ENCODE results near the gene GADD45A. TPM values are rescaled to one million over a fixed set of nuclear protein-coding genes. Genes with fewer than 3 reads are reported as not detected.
A peak's percentile ranks its signal among the peaks of the same experiment; 100 is the strongest.

The GADD45A gene
- total RNA-seq, 1 donor from 2014 or later, result 107 TPM

DNA sequence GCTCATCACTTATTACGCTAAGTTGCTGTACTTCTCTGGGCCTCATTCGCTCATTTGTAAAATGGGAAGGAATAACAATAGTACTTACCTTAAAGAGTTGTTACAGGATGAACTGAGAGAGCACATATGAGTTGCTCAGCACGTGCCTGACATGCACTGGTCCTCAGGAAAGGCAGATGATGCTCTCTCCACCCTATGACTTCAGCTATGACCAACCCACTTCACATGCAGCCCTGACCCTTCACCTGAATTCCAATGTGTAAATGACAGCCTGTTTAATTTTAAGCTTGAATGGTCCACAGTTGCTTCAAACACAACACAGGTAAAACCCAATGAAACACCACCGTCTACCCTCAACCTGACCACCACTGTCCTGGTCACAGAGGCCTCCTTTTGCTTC is 32.9 kb downstream of the GADD45A start:
- DNase-seq (ENCODE audit: low read depth), result peak; percentile 76
- Histone ChIP-seq H3K36me3 (ENCODE audit: control insufficient read depth, insufficient read depth, low read length) (no peaks in the 10 kb centered on the region), H3K27me3 (ENCODE audit: control insufficient read depth, insufficient read depth, low read length) (no peaks in the 10 kb centered on the region), H3K4me3 (ENCODE audit: low read depth, low read length) (no peak overlapping the region)
- TF ChIP-seq, protein P1, sequence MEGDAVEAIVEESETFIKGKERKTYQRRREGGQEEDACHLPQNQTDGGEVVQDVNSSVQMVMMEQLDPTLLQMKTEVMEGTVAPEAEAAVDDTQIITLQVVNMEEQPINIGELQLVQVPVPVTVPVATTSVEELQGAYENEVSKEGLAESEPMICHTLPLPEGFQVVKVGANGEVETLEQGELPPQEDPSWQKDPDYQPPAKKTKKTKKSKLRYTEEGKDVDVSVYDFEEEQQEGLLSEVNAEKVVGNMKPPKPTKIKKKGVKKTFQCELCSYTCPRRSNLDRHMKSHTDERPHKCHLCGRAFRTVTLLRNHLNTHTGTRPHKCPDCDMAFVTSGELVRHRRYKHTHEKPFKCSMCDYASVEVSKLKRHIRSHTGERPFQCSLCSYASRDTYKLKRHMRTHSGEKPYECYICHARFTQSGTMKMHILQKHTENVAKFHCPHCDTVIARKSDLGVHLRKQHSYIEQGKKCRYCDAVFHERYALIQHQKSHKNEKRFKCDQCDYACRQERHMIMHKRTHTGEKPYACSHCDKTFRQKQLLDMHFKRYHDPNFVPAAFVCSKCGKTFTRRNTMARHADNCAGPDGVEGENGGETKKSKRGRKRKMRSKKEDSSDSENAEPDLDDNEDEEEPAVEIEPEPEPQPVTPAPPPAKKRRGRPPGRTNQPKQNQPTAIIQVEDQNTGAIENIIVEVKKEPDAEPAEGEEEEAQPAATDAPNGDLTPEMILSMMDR (IDR thresholded peaks at IDR 0.05; ENCODE audit: insufficient read depth, low read length, severe bottlenecking), result no peak
- FAIRE-seq, result no peak

DNA sequence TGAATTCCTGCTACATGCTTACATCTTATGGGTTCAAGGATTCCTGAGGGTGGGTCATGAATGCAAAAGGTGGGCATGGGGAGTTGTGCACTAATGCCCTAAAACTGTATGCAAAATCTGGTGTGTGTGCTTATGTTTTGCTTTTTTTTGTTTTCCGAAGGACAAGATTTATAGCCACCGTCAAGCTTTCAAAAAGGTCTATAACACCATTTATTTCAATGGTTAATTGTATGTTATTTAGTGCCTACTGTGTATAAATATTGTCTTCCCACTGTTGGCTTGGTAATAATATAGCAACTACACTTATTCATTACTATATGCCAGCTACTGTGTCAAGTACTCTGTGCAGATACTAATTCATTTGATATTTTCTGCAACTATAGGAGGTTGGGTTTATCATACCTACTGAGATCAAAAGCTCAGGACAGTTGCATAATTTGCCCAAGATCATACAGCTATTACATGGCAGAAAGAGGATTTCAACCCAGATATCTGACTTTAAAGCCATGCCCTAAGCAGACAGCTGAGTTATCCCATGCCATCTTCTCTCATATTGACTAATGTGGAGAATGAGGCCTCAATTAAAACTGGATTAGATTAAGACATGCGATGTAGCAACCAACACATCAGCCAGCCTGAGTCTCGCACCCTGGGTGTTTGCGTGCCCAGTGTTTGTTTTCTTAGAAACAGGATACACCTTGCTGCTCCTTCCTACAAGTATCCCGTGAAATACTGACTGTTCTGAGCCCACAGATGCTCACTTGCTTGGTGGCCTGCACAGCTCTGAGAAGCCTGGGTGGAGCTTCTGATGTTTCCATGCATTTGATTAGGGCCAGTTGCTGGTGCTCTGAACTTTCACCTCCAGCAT is 34.6 kb downstream of the GADD45A start:
- no peak for FAIRE-seq
- H3K4me3 ChIP-seq (ENCODE audit: low read depth, low read length), result no peak overlapping the region

DNA sequence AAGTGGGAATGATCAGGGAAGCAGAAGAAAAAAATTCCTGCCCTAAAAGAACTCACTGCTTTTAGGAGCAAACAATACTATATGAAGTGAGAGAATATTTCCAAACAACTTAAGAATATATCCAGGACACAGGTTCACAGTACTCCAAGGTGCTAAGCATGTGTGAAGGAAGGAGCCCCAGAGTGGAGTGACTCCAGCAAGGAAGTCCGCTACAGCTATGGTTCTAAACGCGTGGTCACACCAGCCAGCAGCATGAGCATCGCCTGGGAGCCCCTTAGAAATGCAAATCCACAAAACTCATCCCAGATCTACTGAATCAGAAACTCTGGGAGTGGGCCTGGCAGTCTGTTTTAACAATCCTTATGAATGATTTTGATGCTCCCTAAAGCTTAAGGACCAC is 36.1 kb downstream of the GADD45A start:
- no peak for FAIRE-seq
- TF ChIP-seq, protein P1 (IDR thresholded peaks at IDR 0.05; ENCODE audit: insufficient read depth, low read length, severe bottlenecking), result no peak
- no peaks in the 10 kb centered on the region for H3K36me3 ChIP-seq (ENCODE audit: control insufficient read depth, insufficient read depth, low read length)

More for the DNA sequence above, 34.6 kb downstream of the GADD45A start:
- no peak for DNase-seq (ENCODE audit: low read depth)
- no peaks in the 10 kb centered on the region for H3K27me3 ChIP-seq (ENCODE audit: control insufficient read depth, insufficient read depth, low read length)
- TF ChIP-seq, protein P1 (IDR thresholded peaks at IDR 0.05; ENCODE audit: insufficient read depth, low read length, severe bottlenecking), result no peak
- no peaks in the 10 kb centered on the region for H3K36me3 ChIP-seq (ENCODE audit: control insufficient read depth, insufficient read depth, low read length)

DNA sequence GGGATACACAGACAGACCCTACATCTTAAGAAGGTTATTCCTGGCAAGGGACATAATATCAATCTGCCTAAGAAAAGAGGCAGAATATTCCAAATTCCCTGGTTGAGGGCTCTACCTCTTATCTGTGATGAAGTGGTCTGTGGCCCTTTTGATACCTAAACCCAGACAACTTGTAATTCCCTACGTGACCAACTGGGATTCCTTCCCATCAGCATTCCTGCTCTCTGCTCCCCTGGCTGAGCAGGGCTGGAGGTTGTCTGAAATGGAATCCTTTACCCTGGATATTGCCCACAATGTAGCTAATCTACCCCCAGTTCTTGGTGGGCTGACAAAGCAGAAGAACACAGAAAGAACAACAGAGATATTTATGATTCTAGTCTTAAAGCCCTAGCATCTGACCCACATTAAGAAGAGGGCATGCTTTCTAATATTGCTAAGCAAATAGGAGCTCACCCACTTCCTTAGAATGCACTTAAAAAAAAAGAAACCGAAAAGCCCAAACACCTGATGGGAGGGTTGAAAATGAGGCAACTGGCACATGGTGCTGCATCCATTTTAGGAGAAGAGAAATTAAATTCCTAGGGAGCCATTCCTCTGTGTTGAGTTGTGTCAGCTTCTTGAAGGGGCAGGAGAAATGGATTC is 36.8 kb downstream of the GADD45A start:
- FAIRE-seq, result no peak
- Histone ChIP-seq H3K36me3 (ENCODE audit: control insufficient read depth, insufficient read depth, low read length) (no peaks in the 10 kb centered on the region), H3K4me3 (ENCODE audit: low read depth, low read length) (no peak overlapping the region), H3K27me3 (ENCODE audit: control insufficient read depth, insufficient read depth, low read length) (no peaks in the 10 kb centered on the region)
- no peak for DNase-seq (ENCODE audit: low read depth)
- TF ChIP-seq, protein P1 (IDR thresholded peaks at IDR 0.05; ENCODE audit: insufficient read depth, low read length, severe bottlenecking), result no peak

More for the DNA sequence above, 36.1 kb downstream of the GADD45A start:
- no peak for DNase-seq (ENCODE audit: low read depth)
- Histone ChIP-seq H3K4me3 (ENCODE audit: low read depth, low read length) (no peak overlapping the region), H3K27me3 (ENCODE audit: control insufficient read depth, insufficient read depth, low read length) (no peaks in the 10 kb centered on the region)

DNA sequence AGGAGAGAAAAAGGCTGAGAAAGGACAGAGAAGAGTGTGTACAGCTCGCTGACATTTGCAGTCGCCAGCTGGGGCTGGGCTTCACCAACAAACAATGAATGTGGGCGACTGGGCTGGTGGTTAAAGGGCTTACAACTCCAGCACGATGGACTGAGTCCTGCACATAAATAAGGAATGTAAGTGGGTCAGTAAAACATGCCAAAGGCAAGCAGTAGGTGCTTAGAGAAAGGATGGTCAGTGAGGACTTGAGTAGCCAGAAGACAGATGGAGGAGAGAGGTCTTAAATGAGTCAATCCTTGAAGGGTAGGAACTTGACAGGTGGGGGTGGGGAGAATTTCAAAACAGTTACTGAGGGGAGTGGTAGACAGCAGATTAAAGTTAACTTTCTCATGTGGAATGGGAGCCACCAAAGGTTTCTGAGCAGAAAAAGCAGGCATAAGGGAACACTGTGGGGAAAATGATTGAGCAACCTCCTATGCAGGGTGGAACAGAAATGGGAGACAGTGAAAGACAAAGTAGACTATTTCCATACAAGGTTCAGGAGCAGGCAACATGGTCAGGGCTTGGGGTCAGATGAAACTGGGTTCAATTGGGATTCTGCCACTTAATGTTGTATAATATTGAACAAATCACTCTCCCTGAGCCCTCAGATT is 37.4 kb downstream of the GADD45A start:
- TF ChIP-seq, protein P1 (IDR thresholded peaks at IDR 0.05; ENCODE audit: insufficient read depth, low read length, severe bottlenecking), result no peak
- no peak overlapping the region for H3K4me3 ChIP-seq (ENCODE audit: low read depth, low read length)
- FAIRE-seq, result no peak
- no peaks in the 10 kb centered on the region for H3K27me3 ChIP-seq (ENCODE audit: control insufficient read depth, insufficient read depth, low read length)
- H3K36me3 ChIP-seq (ENCODE audit: control insufficient read depth, insufficient read depth, low read length), result no peaks in the 10 kb centered on the region
- DNase-seq (ENCODE audit: low read depth), result no peak
